WERI-Rb-1 (cell line): ENCODE measurements around the gene G6PC1.
A peak's percentile ranks its signal among the peaks of the same experiment; 100 is the strongest.
"Not testable (repeated sequence)": the region's sequence is repeated elsewhere in the genome, so short reads cannot be mapped to it uniquely, and the experiment has no call there.

Source experiments
- DNase-seq: peaks from one replicate; pipeline ENCODE4 v3.0.0-alpha.2; 2020
- H3K27ac ChIP-seq: fragments of 250-450 bp; sonication (Bioruptor Pico); 2 replicates; pipeline ENCODE4 v1.5.1; 2020; ENCODE audit warnings: mild to moderate bottlenecking, moderate library complexity
- H3K27me3 ChIP-seq: fragments of 250-450 bp; sonication (Bioruptor Pico); 2 replicates; pipeline ENCODE4 v1.5.1; 2021; ENCODE audit warnings: mild to moderate bottlenecking, low read depth, moderate library complexity; ENCODE audit not compliant: insufficient read depth, severe bottlenecking
- H3K36me3 ChIP-seq: fragments of 250-450 bp; sonication (Bioruptor Pico); 2 replicates; pipeline ENCODE4 v1.5.1; 2020; ENCODE audit warnings: mild to moderate bottlenecking, moderate library complexity
- H3K4me3 ChIP-seq: 2 replicates; pipeline ENCODE4 v1.5.1; 2011; ENCODE audit warnings: low read depth, mild to moderate bottlenecking, control low read depth, low read length
- H3K9me3 ChIP-seq: fragments of 250-450 bp; sonication (Bioruptor Pico); 2 replicates; pipeline ENCODE4 v1.5.1; 2021; ENCODE audit warnings: mild to moderate bottlenecking, moderate library complexity; ENCODE audit not compliant: severe bottlenecking
- TF ChIP-seq, protein P1 (sequence below): IDR thresholded peaks from 2 replicates; pipeline ENCODE4 v1.5.1; 2011; ENCODE audit warnings: low read depth, mild to moderate bottlenecking, control low read depth, inconsistent platforms, low read length

Gene G6PC1

DNA sequence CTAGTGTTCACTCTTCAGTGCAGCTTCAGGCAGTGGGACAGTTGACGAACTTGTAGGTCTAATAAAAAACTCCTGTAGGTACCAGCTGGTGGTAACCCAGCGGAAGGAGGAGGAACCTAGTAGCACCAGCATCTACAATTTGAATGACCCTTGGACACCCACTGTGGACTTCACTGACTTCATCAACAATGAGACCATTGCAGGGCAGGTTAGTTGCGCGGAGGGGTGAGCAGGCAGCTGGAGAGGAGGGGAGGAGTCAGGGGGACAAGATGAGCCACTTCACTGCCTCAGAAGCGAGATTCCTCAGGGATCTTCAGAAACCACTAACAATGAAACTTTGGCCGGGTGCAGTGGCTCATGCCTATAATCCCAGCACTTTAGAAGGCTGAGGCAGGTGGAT lies 27.3 kb upstream of the G6PC1 start:
- Histone ChIP-seq H3K27me3 (no peaks in the 10 kb centered on the region), H3K36me3 (no peaks in the 10 kb centered on the region), H3K4me3 (no peak overlapping the region), H3K27ac (no peak overlapping the region), H3K9me3 (peaks cover 27% of the 10 kb centered on the region)
- TF ChIP-seq, protein P1, sequence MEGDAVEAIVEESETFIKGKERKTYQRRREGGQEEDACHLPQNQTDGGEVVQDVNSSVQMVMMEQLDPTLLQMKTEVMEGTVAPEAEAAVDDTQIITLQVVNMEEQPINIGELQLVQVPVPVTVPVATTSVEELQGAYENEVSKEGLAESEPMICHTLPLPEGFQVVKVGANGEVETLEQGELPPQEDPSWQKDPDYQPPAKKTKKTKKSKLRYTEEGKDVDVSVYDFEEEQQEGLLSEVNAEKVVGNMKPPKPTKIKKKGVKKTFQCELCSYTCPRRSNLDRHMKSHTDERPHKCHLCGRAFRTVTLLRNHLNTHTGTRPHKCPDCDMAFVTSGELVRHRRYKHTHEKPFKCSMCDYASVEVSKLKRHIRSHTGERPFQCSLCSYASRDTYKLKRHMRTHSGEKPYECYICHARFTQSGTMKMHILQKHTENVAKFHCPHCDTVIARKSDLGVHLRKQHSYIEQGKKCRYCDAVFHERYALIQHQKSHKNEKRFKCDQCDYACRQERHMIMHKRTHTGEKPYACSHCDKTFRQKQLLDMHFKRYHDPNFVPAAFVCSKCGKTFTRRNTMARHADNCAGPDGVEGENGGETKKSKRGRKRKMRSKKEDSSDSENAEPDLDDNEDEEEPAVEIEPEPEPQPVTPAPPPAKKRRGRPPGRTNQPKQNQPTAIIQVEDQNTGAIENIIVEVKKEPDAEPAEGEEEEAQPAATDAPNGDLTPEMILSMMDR, result no peak
- DNase-seq, result no peak

DNA sequence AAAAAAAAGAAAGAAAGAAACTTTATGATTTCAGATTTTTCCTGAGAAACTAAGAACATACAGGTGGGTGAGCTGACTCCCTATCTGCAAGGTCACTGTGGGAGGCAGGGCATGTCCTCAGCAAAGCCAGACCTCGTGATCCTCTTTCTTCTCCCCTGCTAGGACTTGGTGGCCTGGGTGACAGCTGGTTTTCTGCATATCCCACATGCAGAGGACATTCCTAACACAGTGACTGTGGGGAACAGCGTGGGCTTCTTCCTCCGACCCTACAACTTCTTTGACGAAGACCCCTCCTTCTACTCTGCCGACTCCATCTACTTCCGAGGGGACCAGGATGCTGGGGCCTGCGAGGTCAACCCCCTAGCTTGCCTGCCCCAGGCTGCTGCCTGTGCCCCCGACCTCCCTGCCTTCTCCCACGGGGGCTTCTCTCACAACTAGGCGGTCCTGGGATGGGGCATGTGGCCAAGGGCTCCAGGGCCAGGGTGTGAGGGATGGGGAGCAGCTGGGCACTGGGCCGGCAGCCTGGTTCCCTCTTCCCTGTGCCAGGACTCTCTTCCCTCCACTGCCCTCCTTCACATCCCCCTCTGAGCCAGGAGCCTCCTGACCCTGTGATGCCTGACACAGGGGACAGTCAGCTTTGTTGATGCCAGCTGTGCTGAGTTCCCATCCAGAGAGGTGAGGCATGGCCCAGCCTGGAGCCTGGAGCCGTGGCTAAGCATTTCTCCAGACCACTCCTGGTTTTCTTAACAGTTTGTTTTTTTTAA lies 26.5 kb upstream of the G6PC1 start:
- peak; percentile 38 for DNase-seq
- not testable (repeated sequence) for H3K27ac ChIP-seq, H3K27me3 ChIP-seq, H3K36me3 ChIP-seq, H3K4me3 ChIP-seq
- H3K9me3 ChIP-seq, result peaks cover 27% of the 10 kb centered on the region

DNA sequence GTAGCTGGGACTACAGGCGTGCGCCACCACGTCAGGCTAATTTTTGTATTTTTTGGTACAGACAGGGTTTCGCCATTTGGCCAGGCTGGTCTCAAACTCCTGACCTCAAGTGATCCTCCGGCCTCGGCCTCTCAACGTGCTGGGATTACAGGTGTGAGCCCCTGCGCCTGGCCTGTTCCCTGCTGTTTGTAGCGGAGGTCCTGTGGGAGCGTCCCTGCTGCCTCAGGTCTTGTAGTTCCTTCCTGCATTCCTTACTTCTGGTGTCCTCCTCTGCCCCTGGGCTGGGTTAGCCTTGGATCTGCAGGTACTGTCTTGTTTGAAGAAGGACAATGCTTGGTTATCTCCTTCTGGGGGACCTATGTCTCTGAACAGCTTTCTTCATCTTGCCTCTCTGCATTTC lies 23.6 kb upstream of the G6PC1 start:
- no peak for DNase-seq
- H3K27me3 ChIP-seq, result no peaks in the 10 kb centered on the region
- H3K27ac ChIP-seq, result no peak overlapping the region
- no peaks in the 10 kb centered on the region for H3K36me3 ChIP-seq
- H3K9me3 ChIP-seq, result peaks cover 3% of the 10 kb centered on the region
- H3K4me3 ChIP-seq, result no peak overlapping the region
- TF ChIP-seq, protein P1, result no peak

DNA sequence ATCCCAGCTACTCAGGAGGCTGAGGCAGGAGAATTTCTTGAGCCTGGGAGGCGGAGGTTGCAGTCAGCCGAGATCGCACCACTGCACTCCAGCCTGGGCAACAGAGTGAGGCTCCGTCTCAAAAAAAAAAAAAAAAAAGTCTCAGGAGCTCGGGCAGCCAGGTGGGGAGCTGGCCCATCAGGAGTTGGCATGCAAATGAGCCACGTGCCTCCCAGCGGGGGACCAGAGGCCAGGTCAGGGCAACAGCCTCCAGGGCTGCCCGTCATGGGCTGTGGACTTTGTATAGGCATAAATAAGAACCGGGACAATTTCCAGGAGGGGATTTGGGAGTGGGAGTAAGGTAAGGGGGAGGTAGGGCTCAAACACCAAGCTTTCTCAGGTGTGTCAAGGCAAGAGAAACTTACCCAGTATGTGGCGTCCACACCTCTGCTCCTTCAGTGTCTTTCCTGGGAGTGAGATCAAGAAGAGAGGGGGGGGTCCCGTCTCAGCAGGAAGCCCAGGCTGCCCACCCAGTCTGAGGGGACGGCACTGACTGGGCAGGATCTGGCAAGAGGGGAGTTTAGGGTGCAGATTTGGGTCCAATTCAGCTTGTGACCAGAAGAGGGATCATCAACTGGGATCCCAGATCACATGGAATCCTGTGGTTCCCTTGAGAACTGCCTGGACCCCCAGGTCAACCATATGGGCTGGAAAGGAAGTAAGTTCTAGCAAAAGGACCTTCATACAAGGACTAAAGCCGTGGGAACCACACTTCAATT lies 22.3 kb upstream of the G6PC1 start:
- H3K27ac ChIP-seq, result no peak overlapping the region
- no peaks in the 10 kb centered on the region for H3K36me3 ChIP-seq
- TF ChIP-seq, protein P1, result peak; percentile 20; the same call in 1 of the 2 replicates
- peaks cover 3% of the 10 kb centered on the region for H3K9me3 ChIP-seq
- no peaks in the 10 kb centered on the region for H3K27me3 ChIP-seq
- H3K4me3 ChIP-seq, result no peak overlapping the region
- no peak for DNase-seq

DNA sequence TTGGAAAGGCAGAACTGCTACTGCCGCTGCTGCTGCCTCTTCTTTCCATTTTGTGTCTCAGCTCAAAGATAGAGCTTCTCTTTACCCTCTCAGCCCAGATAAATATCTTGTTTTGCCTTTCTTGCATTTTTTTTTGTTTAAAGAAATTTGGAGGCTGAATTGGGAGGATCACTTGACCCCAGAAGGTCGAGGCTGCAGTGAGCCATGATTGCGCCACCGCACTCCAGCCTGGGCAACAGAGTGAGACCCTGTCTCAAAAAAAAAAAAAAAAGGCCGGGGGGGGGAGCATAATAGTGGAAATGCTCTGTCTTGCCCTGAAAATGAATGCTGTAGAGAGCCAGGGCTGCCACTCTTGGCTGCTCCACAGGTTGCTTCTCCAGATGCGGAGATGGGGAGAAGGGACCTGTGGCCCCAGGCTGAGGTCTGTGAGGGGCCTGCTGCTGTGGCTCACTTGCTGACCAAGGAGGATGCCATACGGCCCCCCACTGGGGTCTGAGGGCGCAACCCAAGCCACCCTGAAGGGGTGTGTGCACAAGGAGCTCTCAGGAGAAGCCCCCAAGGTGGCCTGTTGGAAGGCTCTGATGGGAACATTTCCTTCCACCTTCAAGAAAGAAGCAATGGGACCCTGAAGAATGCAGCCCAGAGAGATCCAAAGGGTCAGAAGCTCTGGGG lies 21.5 kb upstream of the G6PC1 start:
- H3K27me3 ChIP-seq, result no peaks in the 10 kb centered on the region
- H3K36me3 ChIP-seq, result no peaks in the 10 kb centered on the region
- H3K4me3 ChIP-seq, result no peak overlapping the region
- no peak overlapping the region for H3K27ac ChIP-seq
- DNase-seq, result no peak
- TF ChIP-seq, protein P1, result no peak
- H3K9me3 ChIP-seq, result peaks cover 3% of the 10 kb centered on the region

DNA sequence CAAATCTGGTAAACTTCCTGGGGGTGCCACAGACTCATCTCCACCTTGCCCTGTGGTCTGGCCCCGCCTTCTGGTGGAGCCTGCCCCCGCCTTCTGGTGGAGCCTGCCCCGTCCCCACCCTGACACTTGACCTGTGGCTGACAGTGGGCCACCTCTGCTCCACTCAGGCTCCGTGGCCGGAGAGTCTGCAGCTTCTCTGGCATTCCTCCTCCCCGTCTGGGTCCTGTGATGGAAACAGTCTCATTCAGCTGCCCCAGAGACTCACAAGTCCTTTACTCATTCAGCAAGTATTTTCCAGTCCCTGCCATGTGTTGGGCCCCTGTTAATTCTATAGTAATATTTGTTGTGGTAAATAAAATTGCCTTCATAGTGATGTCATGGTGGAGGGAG lies 21.0 kb upstream of the G6PC1 start:
- Histone ChIP-seq H3K27ac (no peak overlapping the region), H3K27me3 (no peaks in the 10 kb centered on the region), H3K9me3 (peaks cover 3% of the 10 kb centered on the region), H3K4me3 (no peak overlapping the region), H3K36me3 (no peaks in the 10 kb centered on the region)
- DNase-seq, result no peak
- TF ChIP-seq, protein P1, result no peak
